Measurements from ENCODE around the gene NANOGP8.

NANOGP8 gene

GRCh38 chr15:35095941-35096340, 10.8 kb upstream of the NANOGP8 start:
- H3K4me3 ChIP-seq (replicated peaks; ENCODE audit: insufficient read depth, low read length) = no peak overlapping the region
- H3K27me3 ChIP-seq (ENCODE audit: insufficient read depth, poor library complexity, severe bottlenecking) = no peaks in the 10 kb centered on the region
- DNase-seq (ENCODE audit: low read depth in 1 of 2, low spot score in 1 of 2) = no peak
- no peak overlapping the region for H3K27ac ChIP-seq (replicated peaks)
- TF ChIP-seq REST (IDR thresholded peaks at IDR 0.05; ENCODE audit: insufficient replicate concordance, low read depth) (no peak), SPI1 (IDR thresholded peaks at IDR 0.05; ENCODE audit: borderline replicate concordance, low read depth) (no peak), CTCF (IDR thresholded peaks at IDR 0.05; ENCODE audit: insufficient read depth, low read length) (no peak), POLR2AphosphoS5 (IDR thresholded peaks at IDR 0.05; ENCODE audit: low read depth) (no peak), GABPA (IDR thresholded peaks at IDR 0.05; ENCODE audit: low read depth) (no peak)

GRCh38 chr15:35092846-35093245, 7.8 kb upstream of the NANOGP8 start:
- TF ChIP-seq REST (IDR thresholded peaks at IDR 0.05; ENCODE audit: insufficient replicate concordance, low read depth) = no peak
- TF ChIP-seq CTCF (IDR thresholded peaks at IDR 0.05; ENCODE audit: insufficient read depth, low read length) = no peak
- no peak for TF ChIP-seq POLR2AphosphoS5 (IDR thresholded peaks at IDR 0.05; ENCODE audit: low read depth)
- no peak for TF ChIP-seq GABPA (IDR thresholded peaks at IDR 0.05; ENCODE audit: low read depth)
- no peak for TF ChIP-seq SPI1 (IDR thresholded peaks at IDR 0.05; ENCODE audit: borderline replicate concordance, low read depth)
- DNase-seq (ENCODE audit: low read depth in 1 of 2, low spot score in 1 of 2) = no peak
- no peak overlapping the region for H3K27ac ChIP-seq (replicated peaks)
- no peak overlapping the region for H3K4me3 ChIP-seq (replicated peaks; ENCODE audit: insufficient read depth, low read length)
- H3K27me3 ChIP-seq (ENCODE audit: insufficient read depth, poor library complexity, severe bottlenecking) = no peaks in the 10 kb centered on the region

- Histone ChIP-seq H3K27me3 (ENCODE audit: insufficient read depth, poor library complexity, severe bottlenecking) (no peaks in the 10 kb centered on the region), H3K4me3 (replicated peaks; ENCODE audit: insufficient read depth, low read length) (no peak overlapping the region), H3K27ac (replicated peaks) (no peak overlapping the region)
- no peak for DNase-seq (ENCODE audit: low read depth in 1 of 2, low spot score in 1 of 2)
- TF ChIP-seq REST (IDR thresholded peaks at IDR 0.05; ENCODE audit: insufficient replicate concordance, low read depth) = no peak
- no peak for TF ChIP-seq POLR2AphosphoS5 (IDR thresholded peaks at IDR 0.05; ENCODE audit: low read depth)
- TF ChIP-seq SPI1 (IDR thresholded peaks at IDR 0.05; ENCODE audit: borderline replicate concordance, low read depth) = no peak
- no peak for TF ChIP-seq CTCF (IDR thresholded peaks at IDR 0.05; ENCODE audit: insufficient read depth, low read length)
- TF ChIP-seq GABPA (IDR thresholded peaks at IDR 0.05; ENCODE audit: low read depth) = no peak
Observed at GRCh38 chr15:35092311-35092710, 7.2 kb upstream of the NANOGP8 start.

All from HL-60 (cell line).